ENCODE data around the gene SFXN2.
"Not testable (repeated sequence)": the region's sequence is repeated elsewhere in the genome, so short reads cannot be mapped to it uniquely, and the experiment has no call there.

The SFXN2 gene

GRCh38 chr10:102723989-102724388 is 9.6 kb downstream of the SFXN2 start:
- DNase-seq = no peak

GRCh38 chr10:102726274-102726673 is 11.8 kb downstream of the SFXN2 start:
- DNase-seq = no peak

GRCh38 chr10:102727037-102727818 is 12.8 kb downstream of the SFXN2 start:
- DNase-seq = no peak

DNA sequence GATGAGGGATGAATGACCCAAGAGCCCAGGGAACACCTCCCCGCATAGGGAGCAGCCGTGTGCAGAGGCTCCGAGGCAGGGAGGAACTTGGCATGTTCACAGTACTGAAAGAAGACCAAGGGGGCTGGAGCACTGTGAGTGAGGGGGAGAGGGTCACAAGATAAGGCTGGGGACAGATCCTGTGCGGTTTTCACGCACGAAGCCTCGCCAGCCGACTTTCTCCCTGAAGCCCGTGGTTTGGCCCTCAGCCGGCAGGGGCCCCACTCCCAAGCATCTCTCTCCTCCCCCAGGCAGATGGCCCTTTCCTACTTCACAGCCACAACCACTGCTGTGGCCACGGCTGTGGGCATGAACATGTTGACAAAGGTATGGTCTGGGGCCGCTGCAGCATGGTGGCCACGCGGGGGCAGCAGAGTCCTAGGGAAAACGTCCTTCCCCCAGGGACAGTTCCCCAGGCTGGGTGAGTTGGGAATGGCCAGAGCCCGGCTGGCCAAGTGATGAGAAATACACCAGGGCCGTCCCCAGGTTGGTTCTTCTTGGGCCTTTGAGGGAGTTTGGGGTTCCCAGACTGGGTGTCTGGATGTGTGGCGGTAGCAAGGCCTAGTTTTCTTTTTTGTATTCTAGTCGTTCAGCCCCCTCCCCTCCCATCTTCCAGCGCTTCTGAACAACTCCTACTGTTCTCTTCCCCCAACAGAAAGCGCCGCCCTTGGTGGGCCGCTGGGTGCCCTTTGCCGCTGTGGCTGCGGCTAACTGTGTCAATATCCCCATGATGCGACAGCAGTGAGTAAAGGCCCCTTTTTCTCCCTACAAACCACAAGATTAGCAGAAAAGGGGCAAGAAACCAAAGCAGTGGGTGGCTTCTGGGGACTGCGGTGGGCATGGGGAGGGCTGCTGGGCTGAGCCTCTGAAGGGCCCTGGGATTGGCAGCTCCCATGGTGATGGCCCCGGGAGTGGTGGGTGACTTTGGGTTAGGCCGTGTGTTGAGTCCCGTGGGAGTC is 14.9 kb downstream of the SFXN2 start:
- peak; percentile 3 for DNase-seq

- DNase-seq = no peak
Measured at GRCh38 chr10:102731222-102731800, 16.9 kb downstream of the SFXN2 start.

DNA sequence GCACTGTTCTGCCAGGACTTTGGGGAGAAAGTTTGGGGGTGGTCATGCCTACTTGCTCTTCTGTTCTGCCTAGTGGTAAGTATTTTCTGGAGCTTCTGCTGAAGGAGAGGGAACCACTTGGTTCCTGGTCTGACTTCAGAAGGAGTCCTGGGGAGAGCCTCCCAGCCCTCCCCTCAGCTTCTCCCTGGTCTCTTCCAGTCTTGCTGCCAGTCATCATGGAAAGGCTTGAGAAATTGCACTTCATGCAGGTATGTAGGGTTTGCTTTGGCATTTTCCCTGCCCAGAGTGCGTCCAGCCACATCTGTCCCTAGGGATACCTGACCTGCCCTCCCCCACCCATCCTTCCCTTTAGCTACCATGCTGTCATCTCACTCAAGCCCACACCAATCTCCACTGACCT is 18.2 kb downstream of the SFXN2 start:
- no peak for DNase-seq

DNA sequence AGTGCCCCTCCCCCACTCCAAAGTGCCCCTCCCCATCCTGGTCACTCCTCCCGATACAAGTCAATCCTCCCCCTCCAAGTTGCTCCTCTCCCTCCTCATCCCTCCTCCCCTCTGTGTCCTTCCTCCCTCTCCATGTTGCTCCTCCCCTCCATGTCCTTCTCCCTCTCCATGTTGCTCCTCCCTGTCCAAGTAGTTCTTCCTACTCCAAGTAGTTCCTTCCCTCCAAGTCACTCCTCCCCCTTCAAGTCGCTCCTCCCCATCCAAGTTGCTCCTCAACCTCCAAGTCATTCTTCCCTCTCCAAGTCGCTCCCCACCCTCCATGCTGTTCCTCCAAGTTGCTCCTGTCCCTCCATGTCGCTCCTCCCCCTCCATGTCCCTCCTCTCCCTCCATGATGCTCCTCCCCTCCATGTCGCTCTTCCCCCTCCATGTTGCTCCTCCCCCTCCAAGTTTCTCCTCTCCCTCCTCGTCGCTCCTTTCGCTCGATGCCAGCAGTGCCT is 20.7 kb downstream of the SFXN2 start:
- no peak for DNase-seq

DNA sequence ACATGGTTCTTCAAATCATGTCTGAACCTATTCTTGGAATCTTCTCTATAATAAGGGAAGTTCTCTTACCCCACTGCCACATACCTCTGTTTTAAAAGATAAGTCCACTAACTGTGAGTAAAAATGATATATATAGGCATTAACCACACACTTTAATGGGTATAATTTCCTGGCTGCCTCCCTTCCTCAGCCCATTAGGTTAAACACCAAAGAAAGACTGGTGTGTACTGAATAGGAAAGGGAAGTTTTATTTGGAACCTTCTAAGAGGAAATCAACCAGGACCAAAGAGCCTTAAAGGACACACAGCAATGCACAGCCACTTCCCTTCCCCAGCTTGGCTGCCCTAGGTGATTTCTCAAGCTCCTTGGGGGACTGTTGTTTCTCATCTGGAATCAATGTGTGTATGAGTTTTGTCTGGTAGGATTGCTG is 24.3 kb downstream of the SFXN2 start:
- no peak for DNase-seq

DNA sequence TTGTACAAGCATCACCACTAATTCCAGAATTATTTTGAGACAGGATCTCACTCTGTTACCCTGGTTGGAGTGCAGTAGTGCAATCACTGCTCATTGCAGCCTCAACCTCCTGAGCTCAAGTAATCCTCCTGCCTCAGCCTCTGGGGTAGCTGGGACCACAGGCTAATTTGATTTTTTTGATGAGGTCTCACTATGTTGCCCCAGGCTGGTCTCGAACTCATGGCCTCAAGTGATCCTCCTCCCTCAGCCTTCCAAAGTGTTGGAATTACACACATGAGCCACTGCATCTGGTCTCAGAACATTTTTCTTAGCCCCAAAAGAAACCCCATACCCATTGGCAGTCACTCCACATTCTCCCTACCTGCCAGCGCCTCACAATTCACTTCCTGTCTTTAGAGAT is 25.8 kb downstream of the SFXN2 start:
- no peak for DNase-seq

- DNase-seq = no peak
Measured at GRCh38 chr10:102741726-102742237, 27.3 kb downstream of the SFXN2 start.

GRCh38 chr10:102742313-102742712 is 27.9 kb downstream of the SFXN2 start:
- DNase-seq = not testable (repeated sequence)

DNA sequence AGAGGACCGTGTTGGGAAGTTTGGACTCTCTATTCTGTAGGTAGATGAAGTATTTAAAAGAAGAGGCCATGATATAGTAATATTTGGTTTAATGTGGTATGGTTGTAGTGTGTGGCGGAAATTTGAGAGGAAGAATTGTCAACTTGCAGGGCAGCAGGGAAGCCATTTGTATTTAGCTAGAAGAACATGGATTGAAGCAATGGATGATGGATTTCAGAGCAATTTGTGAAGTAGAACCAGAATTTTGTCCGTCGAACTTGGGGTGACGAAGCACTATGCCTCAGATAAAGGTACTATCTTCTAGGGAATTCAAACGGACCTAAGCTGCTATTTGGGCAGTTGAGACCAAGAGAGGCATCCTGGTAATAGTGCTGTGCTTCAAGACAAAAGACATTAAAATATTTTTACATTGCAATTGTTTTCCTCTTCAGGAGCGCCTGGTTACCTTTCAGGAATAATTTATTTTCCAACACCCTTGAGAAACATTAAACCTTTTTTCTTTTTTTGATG is 28.7 kb downstream of the SFXN2 start:
- DNase-seq = peak; percentile 36

GRCh38 chr10:102743588-102744373 is 29.3 kb downstream of the SFXN2 start, which contains the start of gene WBP1L:
Gene WBP1L (plus strand): TSS chr10:102743948. CDS start chr10:102744054, 106 bp downstream.
- DNase-seq = peak; percentile 89

- no peak for DNase-seq
Measured at GRCh38 chr10:102744374-102745051, 30.1 kb downstream of the SFXN2 start.

DNA sequence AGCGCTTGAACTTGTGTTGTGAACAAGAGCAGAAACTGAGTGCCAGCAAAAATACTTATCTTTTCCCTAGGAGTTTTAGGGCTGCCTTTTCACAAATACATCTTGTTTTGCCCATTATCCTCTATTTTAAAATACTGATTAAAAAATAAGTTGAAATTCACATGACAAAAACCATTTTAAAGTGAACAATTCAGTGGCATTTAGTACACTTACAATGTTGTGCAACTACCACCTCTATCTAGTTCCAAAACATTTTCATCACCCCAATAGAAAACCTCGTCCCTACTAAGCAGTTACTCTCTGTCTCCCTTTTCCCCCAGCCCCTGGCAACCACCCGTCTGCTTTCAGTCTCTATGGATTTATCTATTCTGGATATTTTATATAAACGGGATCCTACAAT is 30.7 kb downstream of the SFXN2 start:
- no peak for DNase-seq

DNA sequence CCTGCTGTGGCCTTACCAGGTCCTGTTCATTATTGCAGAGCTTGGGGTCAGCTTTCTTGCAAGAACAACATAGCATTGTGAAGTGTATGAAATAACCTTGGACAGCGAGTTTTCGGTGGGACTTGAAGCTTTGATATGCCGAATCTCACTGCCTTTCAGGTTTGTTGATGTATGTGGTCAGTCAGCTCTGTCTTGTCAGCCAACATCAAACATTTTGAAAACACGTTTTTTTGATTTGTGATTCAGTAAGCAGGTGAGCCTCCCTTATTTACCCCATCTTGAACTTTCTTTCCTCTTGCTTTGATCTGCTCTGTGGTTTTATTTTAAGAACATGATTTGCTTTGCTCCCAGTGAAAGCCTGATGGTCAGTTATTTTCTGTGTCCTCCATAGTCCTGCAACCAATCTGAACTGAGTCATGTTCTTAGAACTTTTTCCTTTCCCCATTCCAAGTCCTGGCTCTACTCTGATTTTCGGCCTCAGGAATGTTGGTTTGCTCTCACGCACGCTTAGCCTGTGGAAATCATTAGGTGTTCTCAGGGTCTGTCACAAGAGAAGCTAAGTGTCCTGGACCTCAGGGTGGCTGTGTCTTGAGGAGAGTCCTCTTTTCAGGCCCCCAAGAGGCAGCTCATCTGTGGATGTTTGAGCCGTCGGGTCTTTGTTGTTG is 38.0 kb downstream of the SFXN2 start:
- no peak for DNase-seq

- DNase-seq = no peak
Measured at GRCh38 chr10:102752934-102753664, 38.7 kb downstream of the SFXN2 start.

DNA sequence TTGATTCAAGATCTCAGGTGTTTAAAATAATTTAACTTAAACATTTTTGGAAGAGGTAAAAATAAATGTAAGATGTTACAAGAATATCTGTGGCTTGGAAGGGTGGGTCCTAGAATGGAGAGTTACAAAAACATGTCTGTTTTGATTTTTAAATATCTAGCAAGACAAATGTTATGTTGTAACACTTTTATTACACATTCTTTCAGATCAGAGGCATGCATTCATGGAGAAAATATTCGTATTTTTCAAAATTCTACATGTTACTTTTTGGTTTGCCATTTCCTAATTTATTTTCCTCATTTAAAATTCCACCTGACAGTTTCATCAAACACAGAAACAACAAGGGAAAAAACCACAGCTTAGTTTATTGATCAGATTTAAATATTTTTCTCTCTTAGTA is 39.3 kb downstream of the SFXN2 start:
- no peak for DNase-seq

GRCh38 chr10:102757323-102757722 is 42.9 kb downstream of the SFXN2 start:
- DNase-seq = no peak
